ENCODE measurements around the gene WT1.

- TF ChIP-seq EGR1 (IDR thresholded peaks at IDR 0.05) (no peak), TAF1 (IDR thresholded peaks at IDR 0.05; ENCODE audit: low read depth) (no peak), REST (IDR thresholded peaks at IDR 0.05; ENCODE audit: low read depth) (no peak), USF1 (IDR thresholded peaks at IDR 0.05) (no peak), CEBPB (IDR thresholded peaks at IDR 0.05) (no peak), EP300 (IDR thresholded peaks at IDR 0.05; ENCODE audit: borderline replicate concordance) (no peak)
Observed at GRCh38 chr11:32473282-32473909, 38.1 kb upstream of the WT1 start.
